Amniotic epithelial cell (primary cell): ENCODE measurements around the gene APAF1.
"Not testable (repeated sequence)": the region's sequence is repeated elsewhere in the genome, so short reads cannot be mapped to it uniquely, and the experiment has no call there.

Experiments
- DNase-seq: peaks from one replicate; pipeline ENCODE4 v3.0.0-alpha.2; 2010; ENCODE audit warnings: low read depth

The APAF1 gene

DNA sequence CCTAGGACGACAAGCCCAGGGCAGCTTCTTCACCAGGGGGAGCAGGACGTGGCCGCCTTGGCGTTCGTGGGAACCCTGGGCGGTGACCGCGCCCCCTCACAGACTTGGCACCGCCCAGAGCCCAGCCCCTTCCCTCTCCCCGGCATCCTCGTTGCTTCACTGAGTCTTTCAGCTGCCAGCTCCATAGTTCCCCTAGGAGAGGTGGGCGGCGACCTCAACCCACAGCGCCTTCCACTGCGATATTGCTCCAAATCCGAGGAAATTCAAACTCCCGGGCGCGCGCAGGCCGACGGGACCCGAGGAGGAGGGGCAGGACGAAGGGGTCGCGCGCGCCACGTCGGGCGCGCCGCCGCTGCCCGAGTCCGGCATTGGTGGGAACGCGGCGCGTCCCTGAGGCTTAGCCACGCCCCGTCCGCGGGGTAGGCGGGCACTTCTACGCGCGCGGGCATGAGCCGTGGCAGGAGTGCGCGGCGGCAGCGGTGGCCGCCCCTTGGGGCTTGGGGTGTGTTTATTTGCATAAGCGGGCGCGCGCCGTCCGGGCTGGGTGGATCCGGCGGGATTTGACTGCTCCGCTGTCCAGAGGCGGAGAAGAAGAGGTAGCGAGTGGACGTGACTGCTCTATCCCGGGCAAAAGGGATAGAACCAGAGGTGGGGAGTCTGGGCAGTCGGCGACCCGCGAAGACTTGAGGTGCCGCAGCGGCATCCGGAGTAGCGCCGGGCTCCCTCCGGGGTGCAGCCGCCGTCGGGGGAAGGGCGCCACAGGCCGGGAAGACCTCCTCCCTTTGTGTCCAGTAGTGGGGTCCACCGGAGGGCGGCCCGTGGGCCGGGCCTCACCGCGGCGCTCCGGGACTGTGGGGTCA is at the start of gene APAF1, which contains the start of gene IKBIP:
APAF1 (plus strand) TSS at position 579 of the 860 bp plus-strand sequence. CDS start 3,070 bp downstream, outside the sequence.
IKBIP (minus strand) TSS at position 77 of the 860 bp plus-strand sequence. CDS start 87 bp downstream, outside the sequence.
- peak; percentile 93 for DNase-seq

DNA sequence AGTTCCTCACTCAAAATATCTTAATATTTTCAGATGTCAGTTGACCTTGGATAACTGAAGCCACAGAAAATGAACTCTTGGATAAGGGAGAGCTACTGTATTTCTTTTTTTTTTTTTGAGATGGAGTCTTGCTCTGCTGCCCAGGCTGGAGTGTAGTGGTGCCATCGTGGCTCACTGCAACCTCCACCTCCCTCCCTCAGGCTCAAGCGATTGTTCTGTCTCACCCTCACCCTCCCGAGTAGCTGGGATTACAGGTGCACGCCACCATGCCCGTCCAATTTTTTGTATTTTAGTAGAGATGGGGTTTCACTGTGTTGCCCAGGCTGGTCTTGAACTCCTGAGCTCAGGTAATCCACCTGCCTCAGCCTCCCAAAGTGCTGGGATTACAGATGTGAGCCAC is 47.8 kb upstream of the APAF1 start:
- DNase-seq: not testable (repeated sequence)

DNA sequence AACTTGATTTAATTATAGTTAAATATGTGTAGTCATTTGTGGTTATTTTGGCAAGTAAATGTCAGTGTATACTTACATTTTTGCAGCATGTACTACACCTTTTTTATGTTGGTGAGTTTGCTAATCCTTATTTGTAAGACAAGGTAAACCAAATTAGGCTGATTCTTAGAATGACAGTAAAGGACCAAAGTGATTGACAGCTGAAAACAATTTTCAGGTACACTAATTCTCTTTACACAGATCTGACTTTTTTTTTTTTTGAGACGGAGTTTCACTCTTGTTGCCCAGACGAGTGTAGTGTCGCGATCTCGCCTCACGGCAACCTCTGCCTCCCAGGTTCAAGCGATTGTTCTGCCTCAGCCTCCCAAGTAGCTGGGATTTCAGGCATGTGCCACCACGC is 43.2 kb upstream of the APAF1 start:
- DNase-seq: no peak

GRCh38 chr12:98606359-98606988 is 38.6 kb upstream of the APAF1 start:
- peak; percentile 10 for DNase-seq

DNA sequence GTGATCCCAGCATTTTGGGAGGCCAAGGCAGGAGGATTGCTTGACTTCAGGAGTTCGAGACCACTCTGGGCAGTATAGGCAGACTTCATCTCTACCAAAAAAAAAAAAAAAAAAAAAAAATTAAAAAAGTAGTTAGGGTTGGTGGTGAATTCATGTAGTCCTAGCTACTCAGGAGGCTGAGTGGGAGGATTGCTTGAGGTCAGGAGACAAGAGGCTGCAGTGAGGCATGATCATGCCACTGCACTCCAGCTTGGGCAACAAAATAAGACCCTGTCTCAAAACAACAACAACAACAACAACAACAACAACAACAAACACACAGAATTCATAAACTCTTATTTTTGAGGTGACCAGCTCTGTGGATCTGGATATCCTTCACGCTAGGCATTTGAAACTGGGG is 34.5 kb upstream of the APAF1 start:
- no peak for DNase-seq

GRCh38 chr12:98612696-98613334 is 32.3 kb upstream of the APAF1 start:
- no peak for DNase-seq

DNA sequence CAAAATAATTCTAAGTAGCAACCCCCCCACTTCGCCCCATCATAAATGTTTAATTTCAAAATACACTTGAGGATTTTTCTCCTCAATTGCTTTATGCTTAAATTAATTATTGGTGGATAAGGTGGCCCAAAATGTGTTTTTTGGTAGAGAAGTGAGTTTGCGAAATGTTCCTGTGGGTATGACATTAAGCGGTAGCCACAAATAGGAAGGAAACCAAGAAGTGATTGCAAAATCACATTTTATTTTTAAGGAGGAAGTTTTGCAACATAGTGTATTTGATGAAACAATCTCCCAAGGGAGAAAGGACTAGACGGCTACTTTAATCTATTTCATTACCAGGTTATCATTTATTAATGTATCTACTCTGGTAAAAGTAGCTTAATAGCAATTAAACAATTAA is 26.1 kb upstream of the APAF1 start:
- DNase-seq: peak; percentile 78

- DNase-seq: peak; percentile 77
Measured at GRCh38 chr12:98635657-98636323, 9.3 kb upstream of the APAF1 start.

- no peak for DNase-seq
Measured at GRCh38 chr12:98637068-98637467, 8.0 kb upstream of the APAF1 start.

DNA sequence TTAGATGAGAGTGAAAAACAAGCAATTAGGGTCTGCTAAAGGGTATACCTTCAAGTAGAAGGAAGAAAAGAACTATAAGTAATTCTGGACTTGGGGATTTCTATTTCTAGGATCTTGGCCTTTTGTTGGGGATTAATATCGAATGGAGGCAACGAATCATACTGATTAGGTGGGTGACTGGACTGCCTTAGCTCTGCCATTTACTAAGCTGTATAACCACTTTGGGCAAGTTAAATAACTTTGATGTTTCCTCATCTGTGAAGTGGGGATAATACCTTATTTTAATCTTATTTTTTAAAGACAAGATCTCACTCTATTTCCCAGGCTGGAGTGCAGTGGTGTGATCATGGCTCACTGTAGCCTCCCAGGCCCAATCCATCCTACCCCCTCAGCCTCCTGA is 7.1 kb upstream of the APAF1 start:
- DNase-seq: no peak

DNA sequence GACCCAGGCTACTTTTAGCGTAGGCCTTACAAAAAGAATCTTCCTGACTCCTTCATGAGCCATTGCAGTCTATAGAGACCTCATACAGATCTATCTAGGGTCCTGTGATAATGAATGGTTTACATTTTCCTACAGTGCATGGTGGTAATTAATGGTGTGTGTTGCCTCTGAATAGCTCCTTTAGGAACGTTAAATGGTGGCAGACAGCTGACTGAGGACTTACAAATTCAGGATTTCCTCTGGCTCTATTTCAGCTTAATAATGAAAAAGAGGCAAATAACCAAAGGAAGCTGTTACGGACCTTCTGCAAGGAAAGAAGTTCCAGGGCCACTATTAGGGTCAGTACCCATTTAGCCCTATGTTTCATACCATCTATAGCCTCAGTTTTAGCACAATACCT is 5.6 kb upstream of the APAF1 start:
- DNase-seq: no peak

DNA sequence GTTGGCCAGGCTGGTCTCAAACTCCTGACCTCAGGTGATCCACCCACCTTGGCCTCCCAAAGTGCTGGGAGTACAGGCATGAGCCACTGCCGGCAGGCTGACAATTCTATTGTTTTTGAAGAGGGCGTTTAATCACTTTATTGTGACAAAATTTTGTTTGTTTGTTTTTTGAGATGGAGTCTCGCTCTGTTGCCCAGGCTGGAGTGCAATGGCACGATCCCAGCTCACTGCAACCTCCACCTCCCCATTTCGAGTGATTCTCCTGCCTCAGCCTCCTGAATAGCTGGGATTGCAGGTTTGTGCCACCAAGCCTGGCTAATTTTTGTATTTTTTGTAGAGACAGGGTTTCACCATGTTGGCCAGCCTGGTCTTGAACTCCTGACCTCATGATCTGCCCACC is 2.3 kb upstream of the APAF1 start:
- DNase-seq: not testable (repeated sequence)

- no peak for DNase-seq
Measured at GRCh38 chr12:98644433-98644711, 718 bp upstream of the APAF1 start.

DNA sequence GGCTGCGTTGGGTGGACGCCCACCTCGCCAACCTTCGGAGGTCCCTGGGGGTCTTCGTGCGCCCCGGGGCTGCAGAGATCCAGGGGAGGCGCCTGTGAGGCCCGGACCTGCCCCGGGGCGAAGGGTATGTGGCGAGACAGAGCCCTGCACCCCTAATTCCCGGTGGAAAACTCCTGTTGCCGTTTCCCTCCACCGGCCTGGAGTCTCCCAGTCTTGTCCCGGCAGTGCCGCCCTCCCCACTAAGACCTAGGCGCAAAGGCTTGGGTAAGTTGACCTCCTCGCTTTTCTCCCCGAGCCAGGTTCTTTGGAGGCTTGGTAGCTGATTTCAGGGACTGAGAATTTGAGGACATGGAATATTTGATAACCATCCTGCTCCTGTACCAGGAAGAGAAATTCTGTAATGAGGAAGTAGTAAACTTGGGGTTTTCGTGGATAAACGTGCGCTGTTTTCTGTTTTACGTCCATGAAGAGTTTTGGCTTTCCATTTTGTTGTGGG is 530 bp downstream of the APAF1 start:
- peak; percentile 8 for DNase-seq

DNA sequence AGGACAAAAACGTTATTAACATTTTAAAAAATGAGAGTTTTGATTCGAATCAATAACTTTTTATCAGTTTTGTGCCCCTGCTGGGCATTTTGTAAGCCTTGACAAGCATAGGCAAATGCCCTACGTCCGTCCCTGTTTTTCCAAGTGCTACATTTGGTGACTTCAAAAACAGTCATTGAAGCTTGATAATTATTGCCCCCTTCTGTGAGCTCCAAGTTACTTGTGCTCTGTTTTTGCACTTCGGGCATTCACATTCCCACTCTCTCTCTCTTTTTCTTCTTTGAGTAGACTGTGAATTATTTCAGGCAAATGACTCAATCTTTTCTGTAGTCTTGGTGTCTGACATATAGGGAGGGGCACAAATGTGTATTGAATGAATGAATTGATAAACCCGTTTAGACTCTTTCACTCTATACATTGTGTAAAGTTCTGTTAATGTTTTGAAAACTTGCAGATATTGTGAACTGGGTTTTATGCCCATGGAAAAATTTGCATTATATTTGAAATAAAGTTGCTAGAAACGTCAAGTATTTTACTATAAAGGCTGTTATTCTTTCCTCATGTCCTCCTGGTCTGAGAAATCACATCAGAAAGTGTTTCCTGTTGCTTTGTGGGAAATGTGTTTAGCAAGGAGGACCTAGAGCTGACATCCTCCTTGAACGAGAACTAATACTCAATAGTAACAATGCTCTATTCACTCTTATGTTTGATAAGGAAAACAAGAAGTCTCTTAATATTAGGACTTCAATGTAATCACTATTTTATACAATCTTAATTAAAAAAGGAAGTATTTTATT is 1.4 kb downstream of the APAF1 start:
- peak; percentile 26 for DNase-seq

DNA sequence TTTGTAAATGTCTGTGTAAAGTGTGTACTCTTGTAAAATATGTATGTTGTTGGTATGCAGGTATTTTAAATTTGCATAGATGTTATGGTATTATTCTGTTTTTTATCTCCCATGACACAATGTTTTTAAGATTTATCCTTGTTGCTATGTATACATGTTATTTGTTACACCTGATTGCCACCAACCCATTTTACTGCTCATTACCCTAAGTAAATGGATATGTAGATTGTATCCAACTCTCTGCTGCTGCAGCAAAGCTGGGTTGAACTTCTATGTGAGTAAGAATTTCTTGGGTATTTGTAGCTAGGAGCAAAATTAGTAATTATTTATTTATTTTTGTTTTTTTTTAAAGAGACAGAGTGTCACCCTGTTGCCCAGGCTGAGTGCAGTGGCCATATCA is 6.2 kb downstream of the APAF1 start:
- DNase-seq: no peak

DNA sequence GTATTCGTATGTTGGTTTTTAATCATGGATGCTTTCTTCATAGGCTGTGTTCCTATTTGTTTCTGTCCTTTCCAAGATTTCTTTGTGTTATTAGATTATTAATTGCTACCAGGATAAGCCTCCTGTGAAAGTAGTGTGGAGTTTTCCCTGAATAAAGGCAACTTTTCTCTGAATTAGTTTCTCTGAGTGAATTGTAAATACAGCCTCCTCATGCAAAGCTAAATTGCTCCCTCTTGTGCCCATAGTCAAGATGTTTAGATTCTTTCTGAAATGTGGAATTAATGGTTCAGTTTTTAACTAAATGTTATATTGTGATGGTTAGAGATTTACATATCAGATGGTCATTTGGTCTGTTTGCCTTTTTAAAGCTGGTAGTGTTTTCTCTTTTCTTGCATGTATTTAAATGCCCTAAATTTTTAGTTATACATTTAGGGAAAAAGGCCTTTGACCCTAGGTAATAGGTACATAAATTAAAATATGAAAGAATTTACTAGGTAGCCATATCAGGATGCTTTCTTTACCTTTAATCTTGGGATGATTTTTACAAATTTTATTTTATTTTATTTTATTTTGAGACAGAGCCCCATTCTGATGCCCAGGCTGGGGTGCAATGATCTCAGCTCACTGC is 8.9 kb downstream of the APAF1 start:
- DNase-seq: peak; percentile 68

DNA sequence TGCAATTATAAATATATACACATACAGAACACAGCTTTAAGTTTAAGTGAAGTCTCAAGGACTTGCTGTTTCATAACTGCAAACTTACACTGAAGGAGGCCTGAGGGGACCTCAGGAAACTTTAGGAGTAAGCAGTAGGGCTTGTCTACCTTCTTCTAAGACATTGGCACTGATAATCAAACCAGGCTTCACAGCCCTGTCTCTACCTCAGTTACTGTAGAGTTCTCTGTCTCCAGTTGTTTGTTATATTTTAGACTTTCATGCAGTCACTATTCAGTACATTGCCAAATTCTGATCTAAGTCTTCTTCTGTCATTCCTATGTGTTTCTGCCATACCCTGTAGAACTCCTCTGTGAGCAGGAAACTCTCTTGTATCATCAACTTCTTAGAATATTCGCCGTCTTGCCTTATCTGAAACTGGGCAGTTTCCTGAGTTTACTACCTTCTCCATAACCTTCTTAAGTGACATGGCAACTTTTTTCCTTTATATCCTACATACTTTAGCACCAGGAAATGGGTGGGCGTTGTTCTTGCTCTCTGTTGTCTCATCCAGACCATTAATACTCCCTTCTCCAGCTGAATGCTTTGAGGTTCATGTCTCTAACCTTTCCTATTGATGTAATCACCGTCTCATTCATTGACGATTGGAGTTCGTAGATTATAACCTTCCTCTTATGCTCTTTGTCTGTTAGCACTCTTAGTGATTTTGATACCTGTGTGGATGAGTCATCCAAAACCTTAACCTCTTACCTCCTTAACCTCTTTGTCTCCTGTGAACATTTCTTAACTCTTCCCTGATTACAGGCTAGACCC is 11.4 kb downstream of the APAF1 start:
- DNase-seq: no peak

DNA sequence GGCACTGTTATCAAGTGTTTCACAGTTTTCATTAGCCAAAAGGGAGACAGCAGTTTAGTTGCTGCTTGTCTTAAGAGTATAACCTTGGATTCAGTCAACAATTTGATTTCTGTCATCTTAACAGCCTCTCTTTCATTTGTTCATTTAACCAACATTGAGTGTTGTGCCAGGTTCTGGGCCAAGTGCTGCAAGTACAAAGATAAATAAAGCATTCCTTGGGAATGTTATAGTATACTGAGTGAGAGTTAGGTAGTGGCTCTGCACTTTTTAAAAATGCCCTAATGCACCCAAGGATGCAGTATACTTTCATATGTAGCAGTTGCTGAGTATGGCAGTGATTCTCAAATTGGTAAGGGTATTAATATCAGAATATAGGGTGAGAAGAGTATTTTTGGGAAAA is 15.4 kb downstream of the APAF1 start:
- no peak for DNase-seq

- no peak for DNase-seq
Measured at GRCh38 chr12:98669751-98670150, 24.7 kb downstream of the APAF1 start.
